ENCODE measurements around the gene EPHA3. TPM values are rescaled to one million over a fixed set of nuclear protein-coding genes. Genes with fewer than 3 reads are reported as not detected.

EPHA3 gene
- total and polyA plus RNA-seq, 10 of the 15 experiments (the other 5 are each of a cell fraction or from before 2014, with no cell fraction given) = 0.03 to 39.0 (median 0.07) TPM; not detected in 4

GRCh38 chr3:89446593-89446992 is 339.2 kb downstream of the EPHA3 start (continued):
- TF ChIP-seq NFXL1 (IDR thresholded peaks at IDR 0.05; ENCODE audit: borderline replicate concordance) = no peak
- TF ChIP-seq CREM (IDR thresholded peaks at IDR 0.05; ENCODE audit: low read depth) = no peak
- TF ChIP-seq POLR2AphosphoS2 (IDR thresholded peaks at IDR 0.05; ENCODE audit: low read depth, low read length) = no peak
- TF ChIP-seq BCL3 (IDR thresholded peaks at IDR 0.05; ENCODE audit: borderline replicate concordance, insufficient read depth, low read depth, low read length, poor library complexity, severe bottlenecking) = no peak
- no peak for TF ChIP-seq KAT2A (conservative IDR thresholded peaks at IDR 0.05; ENCODE audit: control insufficient read depth, low read depth, low read length)
- no peak for TF ChIP-seq SMC3 (IDR thresholded peaks at IDR 0.05; ENCODE audit: borderline replicate concordance, low read length)
- TF ChIP-seq HDAC2 (IDR thresholded peaks at IDR 0.05) = no peak
- TF ChIP-seq SIN3A (IDR thresholded peaks at IDR 0.05; ENCODE audit: low read depth, low read length) = no peak
- no peak for TF ChIP-seq E4F1 (IDR thresholded peaks at IDR 0.05; ENCODE audit: borderline replicate concordance, partially characterized antibody)

- H3K9me3 ChIP-seq (replicated peaks; ENCODE audit: control insufficient read depth, insufficient read depth, low read length) = no peaks in the 10 kb centered on the region
- in situ Hi-C loops (cut with MboI) (no loop called here), intact Hi-C loops (cut with micrococcal nuclease; ENCODE audit: unreplicated experiment) (no loop called here)
- ATAC-seq (no peak), DNase-seq (ENCODE audit: low read depth, low spot score) (no peak), FAIRE-seq (no peak)
- no peak overlapping the region for H3K9ac ChIP-seq (ENCODE audit: control insufficient read depth, insufficient read depth, low read length)
- H3K36me3 ChIP-seq (ENCODE audit: control insufficient read depth in 2 of 2, insufficient read depth in 2 of 2, low read length in 1 of 2) = no peaks in the 10 kb centered on the region
- BruUV-seq (replicated peaks) = no TSS peak
- no peak overlapping the region for H2AFZ ChIP-seq (ENCODE audit: control insufficient read depth, low read depth, low read length)
- H3K79me2 ChIP-seq (ENCODE audit: control insufficient read depth, insufficient read depth, low read length) = no peaks in the 10 kb centered on the region
- H4K20me1 ChIP-seq (ENCODE audit: control insufficient read depth, insufficient read depth) = no peaks in the 10 kb centered on the region
- H3K4me1 ChIP-seq (ENCODE audit: control insufficient read depth, insufficient read depth, low read length) = no peaks in the 10 kb centered on the region
- ChIA-PET CTCF (interaction anchor here (0.7 to 0.8 kb wide), 2 partner anchors 12 to 236 kb away, joined by 3 to 4 read pairs; no protein-coding TSS in a partner anchor), RAD21 (ENCODE audit: unreplicated experiment) (interaction anchor here (1.6 kb wide), 1 partner anchor 645 kb away, joined by 5 read pairs; no protein-coding TSS in a partner anchor), POLR2A (no interaction called here), SMC1A (ENCODE audit: uncharacterized antibody, unreplicated experiment) (interaction anchor here (0.5 to 1.1 kb wide), 4 partner anchors 11 to 155 kb away, joined by 3 read pairs; no protein-coding TSS in a partner anchor)
- H3K27me3 ChIP-seq (replicated peaks in 1 of 2; ENCODE audit: control insufficient read depth in 2 of 2, insufficient read depth in 2 of 2, low read length in 1 of 2) = no peaks in the 10 kb centered on the region
- H3K4me2 ChIP-seq (ENCODE audit: control insufficient read depth, insufficient read depth) = no peak overlapping the region
- H3K27ac ChIP-seq (ENCODE audit: control insufficient read depth, insufficient read depth) = no peak overlapping the region
- 82% methylated on average over 1 of the region's 1 CpG for WGBS (ENCODE audit: insufficient coverage, insufficient replicate concordance, low lambda C conversion rate, missing lambda C conversion rate)
- H3K4me3 ChIP-seq = no peak overlapping the region
- no peak for TF ChIP-seq PAX8 (IDR thresholded peaks at IDR 0.05)
- no peak for TF ChIP-seq CHD4 (IDR thresholded peaks at IDR 0.05)
- TF ChIP-seq GABPA (IDR thresholded peaks at IDR 0.05; ENCODE audit: low read depth) = no peak
- no peak for TF ChIP-seq ZNF622 (IDR thresholded peaks at IDR 0.05)
- no peak for TF ChIP-seq TAF1 (IDR thresholded peaks at IDR 0.05; ENCODE audit: borderline replicate concordance, low read depth, low read length)
- no peak for TF ChIP-seq SP1 (IDR thresholded peaks at IDR 0.05; ENCODE audit: low read depth, low read length)
- no peak for TF ChIP-seq ZBTB33 (IDR thresholded peaks at IDR 0.05)
- TF ChIP-seq SIN3A (IDR thresholded peaks at IDR 0.05; ENCODE audit: low read depth, low read length) = no peak
- no peak for TF ChIP-seq E2F4 (IDR thresholded peaks at IDR 0.05; ENCODE audit: low read depth, low read length)
- no peak for TF ChIP-seq STAT3 (IDR thresholded peaks at IDR 0.05; ENCODE audit: low read depth, low read length)
- TF ChIP-seq BRCA1 (IDR thresholded peaks at IDR 0.05; ENCODE audit: low read depth, low read length) = no peak
Observed at GRCh38 chr3:89447243-89447642, 339.8 kb downstream of the EPHA3 start.

Measured in GM12878 (cell line).